Fibroblast of skin of scalp (primary cell): ENCODE results near the gene LRBA.
A peak's percentile ranks its signal among the peaks of the same experiment; 100 is the strongest.

ENCODE experiments used
- DNase-seq: peaks from one replicate; pipeline ENCODE4 v3.0.0-alpha.2; 2013

LRBA gene

DNA sequence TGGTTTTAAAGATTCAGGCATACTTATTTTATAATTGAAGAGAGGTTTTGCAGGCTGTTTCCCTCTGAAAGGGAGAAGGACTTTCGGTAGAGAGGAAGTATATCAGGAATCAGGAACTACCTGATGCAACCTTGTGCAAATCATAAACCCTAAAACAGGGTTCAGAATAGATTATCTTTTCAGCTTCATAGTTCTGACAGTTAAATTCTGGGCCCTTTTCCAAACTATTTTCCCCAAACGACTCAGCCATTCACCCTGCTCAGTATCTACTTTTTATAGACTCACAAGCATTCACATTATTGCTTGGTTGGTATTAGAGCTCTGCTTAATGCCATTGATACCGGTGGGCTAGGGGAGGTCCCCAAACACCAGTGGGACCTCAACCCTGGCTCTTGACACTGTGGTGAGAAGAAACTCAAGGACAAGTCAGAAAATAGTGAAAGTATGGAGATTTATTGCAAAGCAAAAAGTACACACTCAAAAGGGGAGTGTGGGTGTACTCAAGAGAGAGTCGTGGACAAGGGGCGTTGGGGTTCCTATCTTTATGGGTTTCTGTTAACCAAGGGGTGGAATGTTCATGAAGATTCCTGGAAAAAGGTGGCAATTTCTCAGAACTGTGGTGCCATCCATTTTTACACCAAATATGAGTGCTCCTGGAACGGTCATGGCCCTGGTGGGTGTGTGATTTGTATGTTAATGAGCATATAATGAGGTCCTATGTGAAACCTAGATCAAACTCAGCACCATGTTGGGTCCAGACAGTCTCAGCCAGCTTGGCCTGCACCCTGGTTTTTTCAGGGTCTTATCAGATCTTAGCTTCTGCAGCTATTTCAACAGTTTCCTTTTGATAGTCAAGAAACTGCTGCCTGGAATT lies 698.5 kb downstream of the LRBA start:
- peak; percentile 74 for DNase-seq

DNA sequence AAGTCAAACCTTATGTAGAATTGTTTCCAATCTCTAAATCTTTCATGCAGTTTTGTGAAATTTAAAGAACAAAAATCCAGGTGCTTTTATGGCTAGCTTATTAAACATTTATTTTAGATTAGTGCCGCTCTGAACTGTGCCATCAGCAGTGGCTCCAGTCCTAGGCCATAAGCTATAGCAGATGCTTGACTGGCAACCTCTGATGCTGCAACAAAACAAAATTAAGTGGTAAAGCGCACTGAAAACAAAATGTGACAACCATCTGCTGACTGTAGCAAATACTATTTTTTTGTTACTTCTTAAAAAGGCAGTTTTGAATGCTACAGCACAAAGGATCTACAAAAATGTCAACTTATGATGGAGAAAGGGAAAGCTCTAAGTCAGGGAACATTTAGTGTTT lies 699.4 kb downstream of the LRBA start:
- DNase-seq, result no peak

DNA sequence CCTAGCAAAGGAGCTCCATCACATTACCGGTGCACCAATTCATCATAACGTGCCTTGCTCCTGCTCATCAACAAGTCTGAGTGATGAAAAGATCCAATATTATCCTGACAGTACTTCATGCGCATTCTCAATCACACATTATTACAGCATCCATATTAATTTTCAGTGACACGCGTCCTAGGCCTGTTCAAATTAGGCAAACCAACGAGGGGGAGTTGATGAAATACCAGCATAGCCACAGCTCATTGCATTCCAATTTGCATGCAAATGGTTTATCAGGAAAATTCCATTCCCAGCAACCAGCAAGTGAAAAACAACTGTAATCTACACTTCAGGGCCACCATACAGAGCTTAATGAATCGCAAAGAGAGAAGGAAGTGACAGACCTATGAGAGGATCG lies 699.9 kb downstream of the LRBA start:
- peak; percentile 35 for DNase-seq

DNA sequence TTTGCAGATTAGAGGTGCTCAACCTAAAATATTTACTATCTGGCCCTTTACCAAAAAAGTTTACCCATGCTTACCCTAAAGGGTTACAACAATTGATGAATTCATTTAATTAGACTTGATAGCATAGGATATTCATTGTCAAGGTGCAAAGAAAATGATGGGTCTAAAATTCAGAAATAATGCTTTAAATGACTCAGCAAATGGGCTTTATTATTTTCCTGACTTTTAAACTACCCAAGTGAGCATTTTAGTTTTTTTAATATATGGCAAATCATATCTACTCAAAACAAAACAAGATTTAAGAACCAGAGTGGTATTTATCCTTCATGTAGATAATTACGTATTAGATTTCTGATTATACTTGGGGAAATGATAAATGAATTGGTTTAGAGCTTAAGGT lies 701.1 kb downstream of the LRBA start:
- no peak for DNase-seq

DNA sequence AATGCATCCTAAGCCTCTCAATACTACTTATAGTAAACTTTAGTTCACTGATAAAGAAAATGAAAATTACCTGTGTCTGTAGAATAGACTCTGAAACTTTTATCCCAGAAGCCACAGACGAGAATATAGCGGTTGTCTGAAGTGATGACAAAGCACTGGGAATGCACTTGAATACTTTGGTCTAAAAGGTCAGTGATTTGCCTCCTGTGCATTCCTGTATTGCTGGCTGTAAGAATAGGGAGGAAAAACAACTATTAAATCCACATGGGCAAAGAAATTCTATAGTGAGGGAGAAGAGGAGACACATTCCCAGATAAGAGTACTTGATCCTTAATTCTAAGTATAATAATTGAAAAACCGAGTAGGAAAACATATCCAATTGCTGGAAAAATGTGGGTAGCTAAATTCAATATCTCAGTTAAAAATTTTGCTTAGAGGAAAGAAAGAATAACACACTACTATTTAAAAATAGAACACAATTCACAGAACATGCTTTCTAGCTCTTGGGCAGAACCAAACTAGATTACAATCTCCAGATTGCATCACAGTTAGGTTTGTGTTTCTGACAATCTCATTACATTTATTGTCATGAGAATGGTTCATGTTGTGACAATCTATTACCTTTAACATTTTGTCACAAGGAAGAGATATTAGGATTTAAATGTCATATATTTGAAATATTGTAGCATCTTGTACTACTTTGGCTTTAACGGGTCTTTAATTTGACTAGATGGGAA lies 704.8 kb downstream of the LRBA start:
- peak; percentile 51 for DNase-seq

DNA sequence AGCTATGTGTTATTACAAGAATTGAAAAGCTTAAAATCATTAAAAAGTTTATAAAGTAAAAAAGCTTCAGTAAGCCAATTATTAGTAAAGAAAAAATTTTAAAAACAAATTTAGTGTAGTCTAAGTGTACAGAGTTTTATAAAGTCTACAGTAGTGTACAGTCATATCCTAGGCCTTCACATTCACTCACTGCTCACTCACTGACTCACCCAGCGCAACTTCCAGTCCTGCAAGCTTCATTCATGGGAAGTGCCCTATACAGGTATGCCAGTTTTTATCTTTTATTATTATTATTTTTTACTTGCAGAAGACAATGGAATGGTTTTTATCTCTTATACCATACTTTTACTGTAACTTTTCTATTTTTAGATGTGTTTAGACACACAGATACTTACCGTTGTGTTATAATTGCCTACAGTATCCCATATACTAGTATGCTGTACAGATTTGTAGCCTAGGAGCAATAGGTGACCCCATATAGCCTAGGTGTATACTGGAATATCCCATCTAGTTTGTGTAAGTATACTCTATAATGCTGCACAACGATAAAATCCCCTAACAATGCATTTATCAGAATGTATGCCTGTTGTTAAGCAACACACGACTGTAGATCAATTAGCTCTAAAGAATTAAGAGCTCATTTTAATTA lies 706.1 kb downstream of the LRBA start:
- peak; percentile 53 for DNase-seq

DNA sequence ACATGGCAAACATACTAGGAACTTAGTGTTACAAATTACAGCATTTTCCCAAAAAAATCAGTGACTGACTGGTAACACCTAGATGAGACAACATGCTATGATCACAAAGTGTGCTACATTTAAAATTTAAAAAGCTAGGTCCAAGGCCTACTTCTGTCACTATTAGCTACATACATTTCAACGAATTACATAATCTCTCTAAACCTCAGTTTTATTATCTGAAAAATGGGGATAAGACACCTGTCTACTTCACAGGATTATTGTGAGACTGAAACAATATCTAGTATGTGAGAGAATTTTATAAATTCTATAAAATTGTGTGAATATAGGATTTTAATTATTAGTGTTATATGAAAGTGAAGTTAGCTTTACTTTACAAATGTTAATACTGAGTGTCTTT lies 708.4 kb downstream of the LRBA start:
- no peak for DNase-seq

DNA sequence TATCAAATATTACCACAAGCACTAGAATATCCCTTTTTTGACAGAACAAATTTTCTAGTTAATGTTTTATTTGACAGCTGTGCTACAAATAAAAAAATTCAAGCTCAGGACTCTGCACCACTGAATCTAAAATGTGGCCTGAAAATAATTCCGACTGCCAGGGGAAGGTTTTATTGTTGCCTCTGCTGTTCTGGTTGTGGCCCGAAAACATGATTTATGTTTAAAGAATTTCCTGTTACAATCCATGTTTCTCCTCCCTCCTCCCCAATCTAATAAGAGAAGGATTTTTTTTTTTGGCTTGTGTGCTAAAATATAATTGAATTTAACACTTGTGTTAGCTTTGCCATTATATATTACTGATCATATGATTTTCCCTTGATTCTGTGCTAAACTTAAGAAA lies 709.1 kb downstream of the LRBA start:
- peak; percentile 80 for DNase-seq

DNA sequence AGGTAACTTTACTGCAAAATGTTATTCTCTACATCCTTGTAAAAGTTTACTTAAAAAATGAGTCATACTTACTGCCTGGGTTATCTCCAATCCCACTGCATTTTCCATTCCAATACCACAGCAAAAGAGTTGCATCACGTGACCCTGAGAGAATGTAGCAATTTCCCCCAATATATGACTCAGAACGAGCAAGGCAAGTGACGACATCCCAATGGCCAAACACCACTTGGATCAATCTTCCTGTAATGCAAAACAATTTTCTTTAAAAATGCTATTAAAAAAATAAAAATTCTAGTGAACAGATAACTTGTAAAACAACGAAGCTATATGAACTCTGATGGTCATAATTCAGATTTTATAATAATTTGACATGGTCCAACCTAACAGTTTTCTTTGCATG lies 712.5 kb downstream of the LRBA start:
- peak; percentile 94 for DNase-seq

DNA sequence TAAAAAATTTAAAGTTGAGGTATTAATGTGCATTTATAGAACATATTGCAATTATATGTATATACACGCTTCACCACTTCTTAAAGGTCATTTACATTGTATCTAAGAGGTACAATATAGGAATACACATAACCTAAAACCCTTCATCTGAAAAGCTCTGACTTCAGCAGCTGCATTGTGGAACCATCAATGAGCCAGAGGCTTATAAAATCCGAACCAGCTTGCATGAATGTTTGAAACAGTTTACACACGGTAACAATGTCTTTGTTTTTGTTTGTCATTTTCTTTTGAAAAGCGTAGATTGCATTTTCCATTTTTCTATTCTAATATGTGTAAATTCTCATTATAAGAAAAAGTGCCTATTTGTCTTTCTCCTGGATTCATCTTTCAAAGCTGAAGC lies 715.3 kb downstream of the LRBA start:
- no peak for DNase-seq

DNA sequence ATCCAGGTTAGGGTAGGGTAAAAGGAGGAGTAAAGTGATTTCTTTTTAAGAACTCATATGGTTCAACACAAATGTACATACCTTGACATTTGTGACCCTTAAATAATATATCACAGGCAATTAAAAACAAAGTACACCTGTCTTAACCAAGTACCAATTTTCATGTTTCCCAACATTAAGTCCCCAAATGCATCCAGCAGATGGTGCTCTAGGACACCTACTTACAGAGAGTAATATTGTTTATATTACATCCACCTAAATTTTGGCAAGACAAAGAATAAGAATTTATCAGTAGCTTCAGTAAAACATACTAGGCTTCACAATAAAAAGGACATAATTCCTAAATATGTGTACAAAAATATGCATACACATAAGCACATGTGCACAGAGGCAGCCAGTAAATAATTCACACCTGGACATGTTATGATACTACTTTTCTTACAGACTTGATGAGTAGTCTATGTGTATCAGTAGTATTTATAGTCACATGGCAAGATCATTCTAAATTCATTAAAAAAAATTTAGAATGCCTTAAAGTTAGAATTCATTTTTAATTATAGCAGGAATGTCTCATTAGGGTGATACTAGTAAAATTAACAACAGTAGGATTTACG lies 717.1 kb downstream of the LRBA start:
- DNase-seq, result peak; percentile 59

DNA sequence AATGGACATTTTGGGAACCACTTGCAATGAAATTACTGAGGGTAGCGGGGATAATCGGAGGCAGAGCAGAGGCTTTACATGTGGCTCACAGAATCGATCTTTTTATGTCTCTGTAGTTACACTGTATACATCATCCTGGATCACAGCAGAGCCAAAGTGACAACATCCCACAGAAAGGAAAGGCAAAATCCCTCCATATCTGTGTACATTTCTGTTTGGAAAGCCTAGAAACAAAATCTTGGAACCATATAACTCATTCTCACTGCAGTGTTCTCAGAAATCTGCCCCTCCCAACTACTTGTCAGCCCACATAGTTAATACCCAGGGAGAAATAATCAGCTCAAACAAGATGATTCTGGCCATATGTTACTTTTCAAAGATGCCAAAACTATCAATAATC lies 725.2 kb downstream of the LRBA start:
- DNase-seq, result no peak

DNA sequence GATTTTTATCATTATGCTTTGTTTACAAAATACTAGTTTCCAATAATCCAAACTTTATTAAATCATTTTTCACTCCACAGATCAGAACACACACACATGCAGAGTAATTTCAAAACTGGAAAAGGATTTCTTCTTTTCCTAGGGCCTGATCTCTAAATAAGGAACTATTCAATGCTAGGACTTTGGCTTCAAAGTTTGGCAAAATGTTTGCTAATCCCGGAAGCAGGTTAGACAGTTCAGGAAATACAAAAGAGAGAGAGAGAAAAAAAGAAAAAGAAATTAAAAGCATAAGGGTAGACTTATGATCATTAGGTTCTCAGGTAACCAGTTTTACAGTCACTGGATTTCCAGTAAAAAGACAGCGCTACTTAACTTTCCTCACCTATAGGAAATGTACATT lies 725.9 kb downstream of the LRBA start:
- no peak for DNase-seq

DNA sequence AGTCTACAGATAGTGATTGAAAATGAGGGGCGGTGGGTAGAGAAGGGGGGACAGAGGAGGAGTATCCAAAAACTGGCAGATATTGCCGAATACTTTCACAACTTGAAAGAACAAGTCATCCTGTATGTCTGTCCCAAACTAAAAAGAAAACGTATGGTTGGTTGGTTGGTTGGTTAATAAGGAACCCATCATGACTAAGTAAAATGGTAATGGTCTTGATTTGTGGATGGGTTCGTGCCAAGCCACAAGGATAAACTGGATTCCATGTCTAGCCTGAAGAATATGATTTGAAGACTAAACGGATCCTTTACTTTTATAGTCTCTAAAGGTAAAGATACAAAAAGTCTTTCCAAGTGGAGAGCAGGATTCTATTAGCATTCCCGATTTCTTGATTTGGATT lies 728.4 kb downstream of the LRBA start:
- DNase-seq, result no peak

DNA sequence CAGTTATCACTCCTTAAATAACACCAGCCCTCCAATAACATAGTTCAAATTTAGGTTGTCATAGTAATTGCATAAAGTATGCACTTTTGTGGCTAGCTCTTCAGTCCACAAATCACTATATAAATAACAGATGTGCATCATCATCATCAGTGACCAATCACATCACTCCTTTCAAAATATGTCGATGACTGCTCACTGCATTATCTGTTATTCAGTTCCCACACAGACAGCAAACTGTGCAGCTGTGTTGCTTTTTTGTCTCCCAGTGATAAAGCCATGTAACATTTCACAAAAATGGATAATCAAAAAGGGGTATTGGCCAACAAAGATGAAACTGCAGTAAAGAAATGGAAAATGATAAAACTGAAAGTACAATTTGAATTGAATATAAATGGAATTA lies 731.4 kb downstream of the LRBA start:
- DNase-seq, result peak; percentile 98

DNA sequence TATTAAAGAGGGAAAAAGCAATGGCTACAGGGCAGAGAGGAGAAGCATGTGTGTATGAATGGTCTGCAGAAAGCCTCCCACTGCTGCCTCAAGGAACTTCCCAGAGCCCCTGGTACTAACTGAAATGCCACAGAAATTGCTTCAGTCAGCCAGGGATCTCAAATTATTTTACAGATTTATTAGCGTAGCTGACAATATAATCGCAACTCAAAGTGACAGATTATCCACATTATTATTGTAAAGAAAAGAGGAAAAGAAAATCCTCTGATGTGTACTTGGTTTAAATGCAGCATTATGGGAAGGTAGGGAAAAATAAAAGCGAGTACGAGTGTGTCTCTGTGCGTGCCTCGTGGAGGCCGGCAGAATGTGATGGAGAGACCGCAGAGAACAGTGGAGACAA lies 734.1 kb downstream of the LRBA start:
- no peak for DNase-seq

DNA sequence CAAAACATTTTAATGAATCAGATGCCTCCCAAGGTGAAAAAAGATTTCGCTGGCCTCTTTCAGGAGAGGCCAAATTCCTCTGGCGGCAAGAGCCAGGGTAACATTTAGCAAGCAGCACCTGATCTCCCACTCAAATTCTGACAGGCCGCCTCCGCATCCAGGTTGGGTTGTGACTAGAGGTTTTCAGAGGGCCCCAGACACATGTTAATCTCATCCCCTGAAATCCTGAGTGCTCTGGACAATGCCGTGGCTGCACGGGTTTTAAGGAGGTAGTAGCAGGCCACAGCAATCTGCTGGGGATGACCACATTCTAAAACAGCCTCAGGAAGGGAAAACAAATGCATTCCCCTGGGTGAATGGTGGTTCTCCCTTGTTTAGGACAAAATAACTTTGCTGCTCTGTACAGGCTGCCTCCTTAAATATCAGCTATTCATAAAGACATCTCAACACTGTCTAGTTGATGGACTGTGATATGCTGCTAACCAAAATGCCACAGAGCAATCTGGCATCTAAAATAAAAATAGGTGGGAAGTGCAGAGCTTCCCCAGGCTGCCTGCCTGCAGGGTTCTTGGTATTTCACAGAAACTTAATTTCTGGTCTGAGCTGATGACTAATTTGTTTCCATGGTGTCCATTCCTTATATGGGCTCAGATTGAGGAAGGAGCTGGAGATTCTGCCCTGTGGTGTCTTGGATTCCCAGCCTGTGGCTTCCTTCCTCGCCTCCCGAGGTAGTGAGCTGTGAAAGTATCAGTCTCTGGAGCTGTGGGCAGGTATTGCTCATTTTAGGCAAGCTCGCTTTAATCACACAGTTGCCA lies 734.8 kb downstream of the LRBA start:
- peak; percentile 95 for DNase-seq

DNA sequence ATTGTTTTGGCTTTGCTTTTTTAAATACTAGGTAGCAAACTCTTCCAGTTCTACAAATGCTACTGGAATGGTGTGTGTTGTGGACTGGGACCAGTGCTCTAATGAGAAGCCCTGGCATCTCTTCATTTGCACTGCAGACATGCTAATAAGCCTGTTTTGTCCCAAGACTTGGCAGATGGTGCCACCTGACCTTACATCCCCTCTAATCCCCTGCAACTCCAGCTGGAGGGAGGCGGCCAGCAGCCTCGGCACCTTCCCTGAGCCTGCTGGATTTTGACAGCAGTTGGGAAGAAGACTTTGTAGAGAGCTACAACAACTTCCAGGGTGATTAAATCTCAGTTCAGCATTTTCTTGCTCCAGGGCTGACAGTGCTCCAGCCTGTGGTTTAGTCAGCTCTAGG lies 736.9 kb downstream of the LRBA start:
- no peak for DNase-seq

DNA sequence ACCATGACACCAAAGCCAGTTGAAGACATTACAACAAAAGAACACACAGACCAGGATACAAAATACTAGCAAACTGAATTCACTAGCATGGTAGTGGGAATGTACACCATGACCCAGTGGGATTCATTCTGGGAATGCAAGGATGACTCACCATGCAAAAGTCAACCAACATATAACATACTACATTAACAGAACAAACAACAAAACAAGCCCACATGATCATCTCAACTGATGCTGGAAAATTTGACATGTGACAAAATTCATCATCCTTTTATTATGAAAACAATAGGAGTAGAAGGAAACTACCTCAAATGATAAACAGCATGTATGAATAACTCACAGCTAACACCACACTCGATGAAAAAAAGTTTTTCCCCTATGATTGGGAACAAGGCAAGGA lies 746.6 kb downstream of the LRBA start:
- peak; percentile 35 for DNase-seq

DNA sequence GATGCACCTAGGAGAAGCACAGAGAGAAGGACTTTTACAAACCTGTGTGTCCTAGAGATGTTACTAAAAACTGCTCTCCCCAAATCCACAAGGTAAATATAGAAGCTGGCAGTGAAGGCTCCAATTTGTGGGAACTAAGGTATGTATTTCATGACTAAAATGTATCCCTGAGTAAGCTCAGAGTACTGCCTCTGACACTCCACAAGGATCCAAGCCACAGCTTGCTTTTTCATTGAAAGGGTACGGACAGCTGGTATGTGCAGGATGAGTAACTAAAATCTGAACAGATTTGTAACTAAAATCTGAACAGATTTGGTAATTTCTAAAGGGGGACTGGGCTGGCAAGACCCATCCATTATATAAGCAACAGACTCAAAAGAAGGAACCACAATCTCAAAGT lies 749.3 kb downstream of the LRBA start:
- peak; percentile 22 for DNase-seq

DNA sequence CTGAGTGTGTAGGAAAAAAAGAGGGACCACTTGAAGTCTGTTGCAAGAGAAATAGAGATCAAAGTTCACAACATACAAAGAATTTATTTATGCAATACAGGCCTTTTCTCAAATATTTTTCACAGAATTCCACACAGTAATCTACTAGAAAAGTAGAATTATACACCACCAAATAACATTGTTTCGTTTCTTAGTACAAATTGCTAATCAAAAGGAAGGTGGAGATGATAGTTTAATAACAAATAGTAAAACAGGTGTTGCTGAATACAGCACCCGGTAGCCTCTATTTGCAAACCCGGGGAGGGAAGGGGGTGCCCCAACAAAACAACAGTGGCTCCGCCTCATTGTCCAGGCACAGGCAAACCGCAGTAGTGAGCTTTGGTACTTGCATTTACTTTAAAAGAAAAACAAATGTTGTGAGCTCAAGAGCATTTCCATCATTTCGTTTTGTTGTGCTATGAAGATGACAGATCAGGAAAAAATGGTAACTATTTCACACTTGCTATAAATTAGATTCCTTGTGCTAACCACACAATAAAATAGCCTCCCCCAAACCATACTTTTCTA lies 750.4 kb downstream of the LRBA start:
- DNase-seq, result peak; percentile 78

DNA sequence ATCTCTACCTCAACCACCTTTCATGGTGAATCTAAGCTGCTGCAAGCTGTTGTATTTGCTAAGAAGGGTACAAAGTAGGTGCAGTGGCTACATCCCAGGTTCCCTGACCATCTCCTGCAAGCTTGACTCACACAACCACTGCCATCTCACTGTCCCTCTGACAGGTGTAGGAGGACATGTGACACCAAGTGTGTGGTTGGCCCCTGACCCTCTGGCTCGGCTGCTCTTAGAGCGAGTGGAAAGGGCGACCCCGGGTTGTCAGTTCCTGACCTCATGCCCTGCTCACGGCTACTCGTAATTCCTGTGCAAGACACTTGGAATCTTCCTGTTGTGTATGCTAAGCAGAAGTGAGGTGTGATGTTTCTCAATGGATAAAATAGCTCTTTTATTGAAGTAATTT lies 752.5 kb downstream of the LRBA start:
- DNase-seq, result no peak
